Naive B cell (primary cell): Measurements from ENCODE around the gene PRR35. TPM values are rescaled to one million over a fixed set of nuclear protein-coding genes. Genes with fewer than 3 reads are reported as not detected.
A peak's percentile ranks its signal among the peaks of the same experiment; 100 is the strongest.
"Not testable (repeated sequence)": the region's sequence is repeated elsewhere in the genome, so short reads cannot be mapped to it uniquely, and the experiment has no call there.

Source experiments
- ATAC-seq, 2 donors: fragments of 150-1000 bp; cut with Tn5 transposase; 2 replicates each; pipeline ENCODE4 v1.10.0; 2021; ENCODE audit warnings: low read depth in 2 of 2, mild to moderate bottlenecking in 2 of 2, moderate library complexity in 2 of 2
- DNase-seq: peaks from one replicate; pipeline ENCODE4 v3.0.0; 2022
- H3K27ac Mint-ChIP-seq, 6 donors: one replicate each; pipeline ENCODE4 v1.8.0; 2020 to 2022; ENCODE audit warnings: mild to moderate bottlenecking in 6 of 6, mixed read lengths in 6 of 6, moderate library complexity in 5 of 6, inconsistent platforms in 2 of 6
- H3K27me3 Mint-ChIP-seq, 3 donors: one replicate each; pipeline ENCODE4 v1.8.0; 2021 to 2022; ENCODE audit warnings: mixed read lengths in 3 of 3, mild to moderate bottlenecking in 1 of 3
- H3K36me3 Mint-ChIP-seq, 2 donors: one replicate each; pipeline ENCODE4 v1.8.0; 2020 to 2022; ENCODE audit warnings: mixed read lengths in 2 of 2, inconsistent platforms in 1 of 2, mild to moderate bottlenecking in 1 of 2
- H3K4me1 Mint-ChIP-seq, 3 donors: one replicate each; pipeline ENCODE4 v1.8.0; 2020 to 2022; ENCODE audit warnings: mixed read lengths in 3 of 3, inconsistent platforms in 1 of 3, mild to moderate bottlenecking in 1 of 3, moderate library complexity in 1 of 3
- H3K4me3 Mint-ChIP-seq, 8 donors: one replicate each; pipeline ENCODE4 v1.8.0; 2020 to 2022; ENCODE audit warnings: mild to moderate bottlenecking in 8 of 8, mixed read lengths in 8 of 8, moderate library complexity in 8 of 8, inconsistent platforms in 2 of 8
- H3K9me3 Mint-ChIP-seq, 7 donors: one replicate each; pipeline ENCODE4 v1.8.0; 2020 to 2022; ENCODE audit warnings: mixed read lengths in 7 of 7, mild to moderate bottlenecking in 5 of 7, inconsistent platforms in 2 of 7, moderate library complexity in 1 of 7
- polyA plus RNA-seq, 6 donors: library from polyadenylated mRNA; unstranded; fragments of 300-500 nt; fragmentation: Illumina TruSeq; gene quantifications; one replicate each; pipeline ENCODE4 v1.2.3, GENCODE V29; 2021; ENCODE audit warnings: low read depth in 6 of 6

Gene PRR35
- polyA plus RNA-seq, 6 donors from 2014 or later: not detected

- H3K36me3 Mint-ChIP-seq: no peaks in the 10 kb centered on the region
- ATAC-seq (peak; percentile 77), DNase-seq (peak; percentile 98)
- peaks cover 0 to 9% (median 8%) of the 10 kb centered on the region in 3 donors for H3K27me3 Mint-ChIP-seq
- peaks cover 40 to 49% (median 40%) of the 10 kb centered on the region in 3 donors for H3K4me1 Mint-ChIP-seq
- H3K27ac Mint-ChIP-seq: peak within 1 kb of the TSS; percentile 95 to 99 (median 99)
- no peaks in the 10 kb centered on the region for H3K9me3 Mint-ChIP-seq
- H3K4me3 Mint-ChIP-seq: peak within 1 kb of the TSS; percentile 92 to 99 (median 98)
Measured at GRCh38 chr16:589658-590187, 29.5 kb downstream of the PRR35 start, which contains the start of gene RAB40C. TSS of gene RAB40C (plus strand) at chr16:590066. CDS start at chr16:590292, 226 bp downstream.

- ATAC-seq: no peak
Measured at GRCh38 chr16:590188-590814, 30.1 kb downstream of the PRR35 start.

GRCh38 chr16:590815-591200 is 30.6 kb downstream of the PRR35 start:
- H3K36me3 Mint-ChIP-seq: no peaks in the 10 kb centered on the region
- DNase-seq: no peak

More at GRCh38 chr16:590188-590814, 30.1 kb downstream of the PRR35 start:
- peaks cover 38 to 49% (median 39%) of the 10 kb centered on the region in 3 donors for H3K4me1 Mint-ChIP-seq
- DNase-seq: no peak
- H3K27ac Mint-ChIP-seq: peak overlapping the region in 5 of 6 donors; percentile 14 to 95 (median 54)
- peak overlapping the region; percentile 82 to 94 (median 90) for H3K4me3 Mint-ChIP-seq
- H3K36me3 Mint-ChIP-seq: no peaks in the 10 kb centered on the region
- H3K27me3 Mint-ChIP-seq: peaks cover 0 to 8% (median 6%) of the 10 kb centered on the region in 3 donors
- no peaks in the 10 kb centered on the region for H3K9me3 Mint-ChIP-seq

GRCh38 chr16:591231-591630 is 31.0 kb downstream of the PRR35 start:
- H3K36me3 Mint-ChIP-seq: no peaks in the 10 kb centered on the region
- H3K9me3 Mint-ChIP-seq: no peaks in the 10 kb centered on the region
- H3K4me1 Mint-ChIP-seq: peaks cover 36 to 48% (median 37%) of the 10 kb centered on the region in 3 donors
- H3K27ac Mint-ChIP-seq: peak overlapping the region in 4 of 6 donors; percentile 14 to 64 (median 33)
- DNase-seq (no peak), ATAC-seq (no peak)
- no peaks in the 10 kb centered on the region for H3K27me3 Mint-ChIP-seq
- H3K4me3 Mint-ChIP-seq: peak overlapping the region; percentile 82 to 94 (median 90)

More at GRCh38 chr16:590815-591200, 30.6 kb downstream of the PRR35 start:
- peaks cover 0 to 3% (median 1%) of the 10 kb centered on the region in 3 donors for H3K27me3 Mint-ChIP-seq
- no peaks in the 10 kb centered on the region for H3K9me3 Mint-ChIP-seq
- ATAC-seq: no peak
- peak overlapping the region; percentile 14 to 93 (median 52) for H3K27ac Mint-ChIP-seq
- H3K4me1 Mint-ChIP-seq: peaks cover 34 to 47% (median 36%) of the 10 kb centered on the region in 3 donors
- H3K4me3 Mint-ChIP-seq: peak overlapping the region; percentile 82 to 94 (median 90)

GRCh38 chr16:591892-592517 is 31.8 kb downstream of the PRR35 start:
- Mint-ChIP-seq H3K4me3 (peak overlapping the region in 7 of 8 donors; percentile 24 to 94 (median 86)), H3K27me3 (no peaks in the 10 kb centered on the region), H3K27ac (peak overlapping the region in 2 of 6 donors; percentile 45 to 76), H3K4me1 (peaks cover 41 to 53% (median 43%) of the 10 kb centered on the region in 3 donors), H3K36me3 (no peaks in the 10 kb centered on the region), H3K9me3 (no peaks in the 10 kb centered on the region)
- DNase-seq (no peak), ATAC-seq (no peak)

GRCh38 chr16:592518-593306 is 32.5 kb downstream of the PRR35 start:
- Mint-ChIP-seq H3K9me3 (no peaks in the 10 kb centered on the region), H3K27ac (peak overlapping the region in 1 of 6 donors; percentile 45), H3K4me1 (peaks cover 42 to 51% (median 45%) of the 10 kb centered on the region in 3 donors), H3K4me3 (peak overlapping the region in 5 of 8 donors; percentile 23 to 84 (median 71)), H3K27me3 (no peaks in the 10 kb centered on the region), H3K36me3 (no peaks in the 10 kb centered on the region)
- DNase-seq (no peak), ATAC-seq (no peak)

GRCh38 chr16:593406-593805 is 33.2 kb downstream of the PRR35 start:
- peak overlapping the region in 2 of 8 donors; percentile 33 to 71 for H3K4me3 Mint-ChIP-seq
- H3K27ac Mint-ChIP-seq: peak overlapping the region in 3 of 6 donors; percentile 34 to 70 (median 56)
- DNase-seq (no peak), ATAC-seq (no peak)
- peaks cover 38 to 44% (median 43%) of the 10 kb centered on the region in 3 donors for H3K4me1 Mint-ChIP-seq
- no peaks in the 10 kb centered on the region for H3K9me3 Mint-ChIP-seq
- H3K27me3 Mint-ChIP-seq: no peaks in the 10 kb centered on the region
- H3K36me3 Mint-ChIP-seq: no peaks in the 10 kb centered on the region

- Mint-ChIP-seq H3K36me3 (no peaks in the 10 kb centered on the region), H3K4me1 (peaks cover 35 to 41% (median 40%) of the 10 kb centered on the region in 3 donors), H3K4me3 (peak overlapping the region in 2 of 8 donors; percentile 33 to 71), H3K27ac (peak overlapping the region in 1 of 6 donors; percentile 70), H3K9me3 (no peaks in the 10 kb centered on the region), H3K27me3 (no peaks in the 10 kb centered on the region)
- DNase-seq (no peak), ATAC-seq (no peak)
Measured at GRCh38 chr16:593807-594206, 33.6 kb downstream of the PRR35 start.

GRCh38 chr16:595094-595528 is 34.9 kb downstream of the PRR35 start:
- H3K27ac Mint-ChIP-seq: no peak overlapping the region
- H3K36me3 Mint-ChIP-seq: no peaks in the 10 kb centered on the region
- peak overlapping the region in 1 of 8 donors; percentile 77 for H3K4me3 Mint-ChIP-seq
- H3K27me3 Mint-ChIP-seq: no peaks in the 10 kb centered on the region
- H3K4me1 Mint-ChIP-seq: peaks cover 35 to 41% (median 40%) of the 10 kb centered on the region in 3 donors
- no peaks in the 10 kb centered on the region for H3K9me3 Mint-ChIP-seq
- DNase-seq: no peak
- no peak for ATAC-seq

- Mint-ChIP-seq H3K36me3 (no peaks in the 10 kb centered on the region), H3K4me1 (peaks cover 26 to 34% (median 32%) of the 10 kb centered on the region in 3 donors), H3K4me3 (no peak overlapping the region), H3K27ac (peak overlapping the region in 1 of 6 donors; percentile 82), H3K27me3 (no peaks in the 10 kb centered on the region), H3K9me3 (no peaks in the 10 kb centered on the region)
- DNase-seq (no peak), ATAC-seq (no peak)
Measured at GRCh38 chr16:595942-596735, 35.9 kb downstream of the PRR35 start.

- DNase-seq: no peak
- Mint-ChIP-seq H3K36me3 (no peaks in the 10 kb centered on the region), H3K27ac (peak overlapping the region in 1 of 6 donors; percentile 84), H3K9me3 (no peaks in the 10 kb centered on the region), H3K27me3 (no peaks in the 10 kb centered on the region), H3K4me1 (peaks cover 21 to 31% (median 29%) of the 10 kb centered on the region in 3 donors), H3K4me3 (no peak overlapping the region)
- no peak for ATAC-seq
Measured at GRCh38 chr16:596736-597060, 36.5 kb downstream of the PRR35 start.

- H3K27ac Mint-ChIP-seq, DNase-seq, H3K27me3 Mint-ChIP-seq, H3K36me3 Mint-ChIP-seq, ATAC-seq, H3K4me3 Mint-ChIP-seq, H3K9me3 Mint-ChIP-seq: not testable (repeated sequence)
- H3K4me1 Mint-ChIP-seq: peaks cover 14 to 27% (median 19%) of the 10 kb centered on the region in 3 donors
Measured at GRCh38 chr16:597655-598054, 37.5 kb downstream of the PRR35 start.
